ENCODE measurements around the gene SAFB.
"Not testable (repeated sequence)": the region's sequence is repeated elsewhere in the genome, so short reads cannot be mapped to it uniquely, and the experiment has no call there.

The SAFB gene

DNA sequence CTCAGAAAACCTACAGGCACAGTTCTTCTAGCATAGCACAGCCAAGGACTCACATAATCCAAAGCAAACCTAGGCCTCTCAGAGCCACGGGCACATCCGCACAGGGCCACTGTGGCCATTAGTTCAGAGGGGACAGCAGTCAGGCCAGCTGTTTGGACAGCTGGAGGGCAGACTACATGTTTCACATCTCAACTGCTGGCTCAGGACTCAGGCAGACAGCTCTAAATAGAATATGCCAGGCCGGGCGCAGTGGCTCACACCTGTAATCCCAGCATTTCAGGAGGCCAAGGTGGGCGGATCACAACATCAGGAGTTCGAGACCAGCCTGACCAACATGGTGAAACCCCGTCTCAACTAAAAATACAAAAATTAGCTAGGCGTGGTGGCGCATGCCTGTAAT is 27.1 kb upstream of the SAFB start:
- no peak for DNase-seq

DNA sequence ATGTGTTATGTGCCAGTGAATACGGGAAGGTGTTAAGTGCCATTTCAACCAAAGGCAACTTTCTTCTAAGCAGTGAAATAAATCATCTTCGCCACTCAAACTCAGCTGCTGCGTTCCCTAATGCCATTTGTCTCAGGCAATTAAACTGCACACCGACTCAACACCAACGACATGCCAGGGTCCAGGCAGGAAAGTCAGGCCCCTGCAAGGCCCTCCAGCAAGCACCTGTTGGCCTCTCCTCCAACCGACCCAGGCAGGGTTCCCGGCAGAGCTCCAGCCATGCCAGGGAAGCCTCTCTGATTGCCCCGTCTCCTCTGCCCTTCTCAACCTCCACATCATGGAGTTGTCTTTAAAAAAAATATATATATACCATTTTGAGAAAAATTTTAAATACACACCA is 22.1 kb upstream of the SAFB start:
- no peak for DNase-seq

DNA sequence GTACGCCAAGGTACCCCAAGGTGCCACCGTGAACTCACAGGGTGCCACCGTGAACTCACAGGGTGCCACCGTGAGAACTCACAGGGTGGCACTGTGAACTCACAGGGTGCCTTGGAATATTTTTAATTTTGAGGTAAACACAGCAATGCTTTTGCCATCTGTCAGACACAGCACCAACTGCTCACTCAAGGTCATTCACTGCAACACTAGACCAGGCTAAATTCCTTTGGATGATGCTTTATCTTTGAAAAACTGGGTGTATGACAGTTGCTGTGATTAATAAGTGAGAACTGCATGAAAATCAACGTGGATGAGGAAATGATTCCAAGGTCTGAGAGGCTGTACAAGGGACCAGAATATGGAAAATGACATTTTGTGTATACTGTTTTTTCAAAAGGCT is 19.3 kb upstream of the SAFB start:
- DNase-seq, result no peak

DNA sequence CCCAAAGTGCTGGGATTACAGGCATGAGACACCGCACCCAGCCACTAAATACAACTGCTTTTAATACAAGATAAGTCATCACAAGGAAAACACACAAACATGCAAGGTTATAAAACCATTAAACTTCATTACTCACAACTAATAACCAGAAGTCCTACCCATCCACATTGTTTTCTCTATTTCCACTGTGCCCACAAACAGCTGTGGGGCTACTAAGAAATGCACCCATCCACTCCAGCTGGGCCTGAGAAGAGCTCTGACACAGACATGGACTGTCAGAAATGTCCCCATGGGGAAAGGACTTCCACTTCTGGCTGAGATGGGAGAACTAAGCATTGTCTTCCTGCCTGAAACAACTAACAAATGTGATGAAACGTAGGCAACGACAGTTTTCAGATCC is 17.5 kb upstream of the SAFB start:
- no peak for DNase-seq

DNA sequence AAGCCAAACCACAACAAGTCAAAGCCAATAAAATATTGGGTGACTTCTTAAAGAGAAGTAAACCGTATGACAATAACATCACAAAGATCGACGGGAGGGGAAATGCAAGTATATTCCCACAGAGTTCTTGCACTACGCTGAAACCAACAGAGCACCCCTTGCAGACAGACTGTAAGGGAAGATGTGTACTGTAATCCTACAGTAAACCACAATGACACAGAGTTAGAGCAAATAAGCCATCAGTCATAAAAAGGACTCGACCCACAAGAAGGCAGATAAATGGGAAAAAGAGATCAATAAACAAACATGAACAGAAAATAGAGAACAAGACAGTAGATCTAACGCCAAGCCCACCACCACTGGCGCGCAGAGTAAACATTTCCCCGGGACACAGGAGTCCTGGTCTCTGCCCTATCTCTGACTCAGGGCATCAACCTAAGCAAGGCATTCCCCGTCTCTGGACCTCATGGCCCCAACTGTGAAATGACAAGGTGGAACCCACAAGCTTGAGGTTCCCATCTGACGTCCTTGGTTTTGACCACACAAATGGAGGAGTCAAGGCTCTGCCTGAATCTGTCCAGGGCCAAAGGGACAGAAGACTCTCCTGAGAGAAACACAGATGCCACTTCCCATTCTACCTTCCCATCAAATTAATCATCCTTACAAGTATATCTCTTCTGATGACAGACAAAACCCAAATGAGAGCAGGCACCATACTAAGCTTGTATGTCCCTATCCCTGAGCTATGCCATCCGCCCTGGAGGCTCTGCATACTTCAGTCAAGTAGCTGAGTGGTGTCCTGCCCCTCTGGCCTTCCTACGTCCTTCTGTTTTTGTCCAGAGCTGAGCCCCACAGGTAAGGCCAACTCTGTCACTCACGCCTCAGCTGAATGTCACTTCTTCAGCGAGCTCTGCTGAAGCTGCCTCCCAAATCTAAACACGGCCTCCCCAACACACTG is 15.3 kb upstream of the SAFB start:
- no peak for DNase-seq

DNA sequence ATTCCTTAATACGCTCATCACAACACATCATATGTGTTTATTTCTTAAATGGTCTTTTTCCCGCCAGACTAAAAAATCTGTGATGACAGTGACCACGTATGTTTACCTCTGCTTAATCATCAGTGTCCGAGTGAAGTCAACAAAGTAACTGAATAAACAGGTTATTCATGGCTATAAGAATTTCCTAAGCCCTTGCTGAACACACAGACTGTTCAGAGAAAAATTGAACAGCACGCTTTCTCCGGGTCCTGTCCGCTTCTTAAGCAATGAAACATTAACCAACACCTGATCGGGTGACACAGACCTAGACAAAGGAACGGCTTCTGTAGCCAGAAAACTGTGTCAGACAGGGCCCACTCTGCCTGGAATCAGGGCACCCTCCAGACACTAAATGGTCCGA is 14.6 kb upstream of the SAFB start:
- no peak for DNase-seq

DNA sequence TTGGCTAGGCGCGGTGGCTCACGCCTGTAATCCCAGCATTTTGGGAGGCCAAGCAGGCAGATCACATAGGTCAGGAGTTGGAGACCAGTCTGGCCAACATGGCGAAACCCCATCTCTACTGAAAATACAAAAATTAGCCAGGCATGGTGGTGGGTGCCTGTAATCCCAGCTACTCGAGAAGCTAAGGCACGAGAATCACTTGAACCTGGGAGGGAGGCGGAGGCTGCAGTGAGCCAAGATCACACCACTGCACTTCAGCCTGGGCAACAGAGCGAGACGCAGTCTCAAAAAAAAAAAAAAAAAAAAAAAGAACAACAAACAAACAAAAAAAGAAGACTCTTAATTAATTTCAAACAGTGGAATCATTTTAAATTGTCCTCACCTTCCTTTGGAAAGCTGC is 14.1 kb upstream of the SAFB start:
- DNase-seq, result not testable (repeated sequence)

DNA sequence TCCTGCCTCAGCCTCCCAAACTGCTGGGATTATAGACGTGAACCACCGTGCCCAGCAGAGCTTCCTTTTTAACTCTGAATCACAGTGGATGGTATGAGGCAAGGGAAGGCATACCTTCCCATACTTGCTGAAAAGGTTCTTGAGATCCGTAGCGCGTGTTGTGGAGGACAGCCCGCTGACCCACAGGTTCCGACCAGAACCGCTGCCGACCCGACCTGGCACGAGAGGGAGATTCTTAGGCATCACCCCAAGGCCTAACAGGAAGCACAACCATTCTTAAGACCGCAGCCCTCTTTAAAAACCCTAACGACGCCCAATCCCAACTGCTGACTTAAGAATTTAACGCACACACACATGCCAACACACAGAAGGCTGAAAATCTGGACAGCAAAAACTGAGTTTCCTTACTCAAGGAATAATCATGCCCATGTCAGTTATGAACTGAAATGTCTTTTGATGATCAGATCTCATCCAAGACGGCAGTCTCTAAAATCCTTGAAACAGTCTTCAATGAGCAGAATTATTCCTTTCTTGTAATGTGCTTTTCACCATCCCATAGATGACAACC is 12.9 kb upstream of the SAFB start:
- DNase-seq, result no peak

DNA sequence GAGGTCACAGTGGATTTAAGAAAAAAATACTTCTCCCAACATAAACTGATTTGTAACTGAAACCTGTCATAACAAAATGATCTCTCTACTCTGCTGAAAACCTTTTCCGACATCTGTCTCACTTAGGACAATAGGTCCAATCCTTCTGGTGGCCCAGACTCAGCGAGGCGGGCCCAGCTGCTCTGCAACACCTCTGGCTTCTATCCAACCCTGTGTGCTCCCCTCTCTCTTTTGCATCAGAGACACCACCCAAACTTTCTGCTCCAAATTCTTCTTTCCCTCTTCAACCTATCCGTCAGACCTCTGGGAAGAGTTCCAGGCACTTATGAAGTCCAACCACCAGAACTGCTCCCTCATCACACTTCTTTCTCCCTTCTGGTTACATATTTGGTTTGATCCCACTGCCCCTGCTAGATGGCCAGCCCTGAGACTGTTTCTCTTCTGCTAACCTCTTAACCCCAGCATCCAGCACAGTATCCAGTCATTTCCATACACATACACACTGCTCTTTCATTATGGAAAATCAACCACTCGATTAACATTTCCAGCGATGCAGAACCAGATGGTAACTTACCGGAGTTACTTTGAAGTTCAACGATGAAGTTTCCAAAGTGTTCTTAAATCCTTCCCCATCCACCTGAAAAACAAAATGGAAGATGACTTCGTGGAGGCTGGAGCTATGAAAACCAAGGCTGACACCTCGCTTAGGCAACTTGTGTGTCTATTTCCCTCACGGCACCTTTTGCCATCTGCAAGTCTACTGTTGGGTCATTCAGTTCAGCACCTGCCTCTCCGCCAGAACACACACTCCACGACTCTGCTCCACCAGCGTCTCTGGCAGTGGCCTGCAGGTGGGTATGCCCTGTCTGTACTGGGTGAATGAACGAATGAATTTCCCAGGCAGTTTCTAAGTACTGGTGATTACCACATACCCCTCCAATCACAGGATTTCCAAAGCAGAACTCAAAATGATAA is 9.7 kb upstream of the SAFB start:
- no peak for DNase-seq

DNA sequence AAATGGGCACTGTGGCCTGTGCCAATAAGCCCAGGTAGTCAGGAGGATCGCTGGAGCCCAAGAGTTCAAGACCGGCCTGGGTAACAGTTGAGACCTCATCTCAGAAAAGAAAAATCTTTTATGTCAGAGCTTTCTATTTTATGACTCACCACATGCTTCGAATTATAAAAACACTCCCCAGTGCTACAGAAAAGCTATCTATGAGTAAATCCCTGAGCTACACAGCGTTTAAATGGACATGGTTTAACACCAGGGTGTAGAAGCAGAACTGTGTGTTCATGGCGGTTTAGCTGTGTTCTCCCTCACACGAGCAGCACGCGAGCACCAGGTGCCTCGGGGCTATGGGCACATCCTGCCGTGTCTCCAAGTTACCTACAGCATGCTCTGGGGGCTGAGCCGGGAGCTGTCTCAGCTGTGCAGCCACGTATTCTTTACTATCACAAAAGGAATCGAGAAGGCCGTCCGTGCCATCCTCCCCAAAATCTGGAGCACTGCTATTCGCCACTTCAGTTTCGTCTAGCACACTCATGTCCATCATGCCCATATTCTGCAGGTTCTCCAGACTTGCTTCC is 7.0 kb upstream of the SAFB start:
- no peak for DNase-seq

DNA sequence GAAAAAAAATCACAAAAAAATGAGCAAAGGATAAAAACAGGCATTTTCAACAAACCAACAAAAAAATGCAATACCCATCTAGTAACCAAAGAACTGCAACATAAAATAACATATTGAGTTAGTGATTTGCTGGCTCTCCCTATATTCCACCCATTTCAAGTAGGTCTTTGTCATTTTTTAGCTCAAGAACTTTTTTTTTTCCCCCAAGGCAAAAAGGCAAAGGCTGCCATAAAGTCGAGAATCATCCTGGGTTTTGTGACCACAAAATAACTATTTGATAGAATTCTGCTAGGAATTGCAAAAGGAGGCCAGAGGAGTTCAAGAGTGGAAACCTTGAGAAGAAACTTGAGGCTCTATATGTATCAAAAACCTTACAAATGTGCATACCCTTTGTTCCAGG is 5.8 kb upstream of the SAFB start:
- DNase-seq, result no peak

DNA sequence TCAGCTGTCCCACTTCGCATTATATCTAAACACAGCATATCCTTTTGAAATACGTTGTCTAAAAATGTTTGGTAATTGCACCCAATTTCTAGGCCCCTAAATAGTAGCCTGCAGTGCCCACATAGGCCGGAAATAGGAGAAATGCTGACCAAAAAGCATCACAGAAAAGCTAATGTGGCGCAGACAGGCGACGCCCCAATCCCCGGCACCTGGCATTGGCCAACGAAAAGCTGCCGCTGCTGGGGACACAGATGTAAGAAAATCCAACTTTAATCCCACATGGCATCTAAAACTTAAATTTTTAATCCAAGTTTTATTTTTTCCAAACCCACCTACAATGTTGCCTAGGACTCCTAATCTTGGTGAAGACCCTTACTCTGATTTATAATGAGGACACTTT is 4.3 kb upstream of the SAFB start:
- no peak for DNase-seq

DNA sequence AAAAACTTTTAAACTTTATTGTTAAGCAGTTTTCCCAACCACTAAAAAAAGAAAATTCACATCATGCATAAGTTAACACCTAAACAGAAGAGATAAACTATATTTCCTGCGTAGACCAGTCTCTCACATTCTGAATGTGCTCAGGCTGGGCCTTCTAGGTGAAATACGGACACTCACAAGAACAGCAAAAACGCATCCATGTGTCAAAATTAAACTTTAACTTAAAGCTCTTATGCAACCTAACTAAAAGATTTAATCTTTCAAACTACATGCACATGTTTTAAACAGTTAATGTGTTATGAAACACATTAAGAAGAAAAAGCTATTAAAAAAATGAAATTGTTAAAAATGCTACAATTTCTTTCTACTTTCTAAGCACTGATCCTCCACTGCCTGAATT is 2.9 kb upstream of the SAFB start:
- no peak for DNase-seq

DNA sequence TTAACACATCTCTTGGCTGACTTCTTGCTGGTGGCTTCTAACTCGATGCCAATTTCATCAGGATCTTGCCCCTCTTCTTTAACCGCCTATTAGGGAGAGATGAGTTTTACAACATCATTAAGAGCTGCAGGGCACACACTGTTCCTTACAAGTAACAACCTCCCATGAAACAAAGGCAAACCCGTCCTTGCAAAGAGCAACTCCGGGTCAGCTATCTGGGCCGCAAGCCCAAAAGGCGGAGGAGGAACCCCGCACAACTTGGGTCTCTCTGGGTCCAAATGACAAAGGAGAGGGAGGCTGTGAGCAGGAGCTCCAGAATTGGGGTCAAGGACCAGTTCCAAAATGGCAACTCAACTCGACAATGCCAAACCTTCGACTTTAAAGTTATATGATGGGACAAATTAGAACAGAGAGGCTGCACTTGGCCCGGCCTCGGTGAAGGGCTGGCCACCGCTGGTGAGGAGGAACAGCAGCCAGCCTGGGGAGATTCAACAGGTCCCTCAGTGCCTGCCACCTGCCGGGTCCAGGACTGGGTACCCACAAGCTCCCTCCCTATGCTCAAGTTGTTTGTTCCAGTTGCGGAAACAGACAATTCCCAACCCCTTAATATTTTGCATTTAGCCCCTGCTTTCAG is 1.5 kb upstream of the SAFB start:
- DNase-seq, result no peak

DNA sequence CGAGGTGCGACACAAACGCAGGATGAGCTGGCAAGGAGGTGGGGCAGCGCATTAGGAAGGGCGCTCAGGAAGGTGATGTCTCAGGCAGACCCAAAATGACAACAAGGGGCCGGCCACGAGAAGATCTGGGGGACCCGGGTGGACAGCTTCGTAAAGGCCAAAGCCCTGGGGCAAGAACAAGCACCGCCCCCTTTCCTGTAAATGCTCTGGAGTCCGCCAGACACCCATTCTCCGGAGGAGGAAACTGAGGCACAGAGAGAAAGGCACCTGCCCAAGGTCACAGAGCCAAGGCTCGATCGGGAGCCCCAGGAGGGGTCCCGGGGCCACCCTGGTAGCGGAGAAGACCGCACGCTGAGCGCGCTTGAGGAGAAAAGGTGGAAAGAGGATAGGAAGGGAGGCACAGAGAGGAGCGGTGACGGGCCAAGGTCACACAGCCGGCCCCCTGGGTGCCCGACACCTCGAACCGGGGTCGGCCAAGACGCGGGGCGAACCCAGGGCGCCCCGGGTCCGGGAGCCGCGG is 878 bp upstream of the SAFB start:
- DNase-seq, result peak; percentile 29

DNA sequence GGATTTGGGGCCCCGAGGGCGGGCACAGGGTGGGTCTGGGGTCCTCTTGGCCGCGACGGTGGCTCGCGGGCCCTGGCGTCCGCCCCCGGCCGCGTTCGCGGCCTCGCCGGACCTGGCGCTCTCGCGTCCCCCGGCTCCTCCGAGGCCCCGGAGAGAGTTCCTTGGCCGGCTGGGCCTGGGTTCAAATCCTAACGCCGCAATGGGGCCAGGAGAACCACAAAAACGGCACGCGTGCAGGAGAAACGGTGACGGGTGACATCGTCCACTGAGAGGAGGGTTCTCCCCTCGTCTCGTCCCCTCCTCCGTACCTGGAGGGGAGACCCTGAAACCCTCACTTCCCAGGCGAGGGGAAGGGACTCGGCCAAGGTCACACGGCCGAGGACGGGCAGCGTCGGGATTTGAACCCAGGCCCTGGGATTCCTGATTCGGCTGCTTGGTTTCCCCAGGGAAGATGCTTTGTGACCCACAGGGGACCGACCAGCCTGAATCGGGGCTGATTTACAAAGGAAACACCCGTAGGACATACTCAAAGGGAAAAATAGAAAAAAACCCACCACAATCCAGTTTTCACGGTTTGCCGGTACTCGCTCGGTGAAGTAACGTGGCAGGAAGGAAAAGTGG is 624 bp downstream of the SAFB start:
- peak; percentile 28 for DNase-seq

DNA sequence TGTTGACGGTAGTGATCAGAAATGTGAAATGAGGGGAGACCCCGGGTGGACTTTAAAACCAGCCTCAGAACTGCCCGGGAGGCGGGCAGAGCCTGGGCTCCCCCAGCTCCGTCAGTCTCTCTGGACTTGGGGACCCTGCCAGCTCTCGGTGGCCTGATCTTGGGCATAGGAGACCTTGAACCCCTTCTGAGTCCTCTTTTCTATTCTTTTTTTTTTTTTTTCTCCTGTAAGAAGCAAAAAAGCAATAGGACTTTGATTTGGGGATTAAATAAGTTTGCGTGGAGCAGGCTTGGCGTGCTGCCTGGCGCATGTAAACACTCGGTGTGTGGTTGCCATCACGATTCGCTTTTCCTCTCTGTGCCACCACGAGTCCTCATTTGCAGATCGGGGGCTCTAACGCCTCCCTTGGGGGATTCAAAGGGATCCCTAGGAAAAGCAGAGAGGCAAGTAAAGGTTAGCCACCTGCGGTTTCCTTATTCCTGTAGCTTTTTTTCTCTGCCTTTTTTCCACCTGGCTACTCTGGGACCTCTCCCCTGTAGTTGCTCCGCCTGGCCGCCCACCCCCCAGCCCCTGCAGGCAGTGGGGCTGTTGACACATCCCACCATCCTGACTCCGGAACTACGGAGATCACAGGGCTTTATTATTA is 1.3 kb downstream of the SAFB start:
- peak; percentile 34 for DNase-seq

DNA sequence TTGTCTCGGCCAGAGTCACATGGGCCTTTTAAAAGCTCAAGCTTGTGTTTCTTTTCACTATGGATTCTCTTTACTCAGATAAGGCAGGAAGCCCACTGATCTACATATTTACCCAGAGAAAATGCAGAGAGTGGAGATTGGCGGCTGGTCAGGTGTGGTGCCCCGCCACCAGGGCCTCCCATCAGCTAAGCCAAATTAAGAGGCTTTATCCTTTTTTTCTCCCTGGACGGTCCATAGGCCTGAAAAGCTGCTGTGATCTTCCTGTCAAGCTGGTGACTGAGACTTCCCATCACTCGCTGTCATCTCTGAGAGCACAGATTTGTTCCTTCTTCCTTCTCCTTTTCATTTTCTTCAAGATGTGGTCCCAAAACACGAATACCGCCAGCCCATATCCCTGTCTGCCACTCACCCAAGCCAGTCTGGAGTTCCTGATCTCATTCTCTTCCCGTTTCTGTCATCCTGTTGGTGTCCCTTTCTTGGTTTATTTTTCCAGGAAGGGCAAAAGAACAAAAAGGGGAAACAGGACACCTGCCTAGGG is 1.9 kb downstream of the SAFB start:
- no peak for DNase-seq

DNA sequence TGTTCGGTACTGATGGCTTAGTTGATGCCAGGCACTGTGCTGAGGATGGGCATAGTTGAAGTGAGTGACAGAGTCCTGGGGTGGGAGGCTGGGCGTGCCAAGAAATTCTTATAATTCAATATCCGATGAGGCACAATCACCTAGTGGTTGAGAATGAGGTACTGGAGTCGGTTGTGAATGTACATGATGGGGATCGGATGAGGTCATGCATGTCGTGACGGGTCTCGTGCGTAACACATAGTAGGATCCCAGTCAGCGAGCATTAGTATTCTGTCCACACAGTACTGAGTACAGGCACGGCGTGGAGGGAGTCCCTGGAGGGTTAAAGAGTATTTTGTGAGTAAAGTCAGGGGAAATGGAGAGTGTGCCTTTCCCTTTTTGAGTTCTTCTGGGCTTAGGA is 2.8 kb downstream of the SAFB start:
- no peak for DNase-seq

DNA sequence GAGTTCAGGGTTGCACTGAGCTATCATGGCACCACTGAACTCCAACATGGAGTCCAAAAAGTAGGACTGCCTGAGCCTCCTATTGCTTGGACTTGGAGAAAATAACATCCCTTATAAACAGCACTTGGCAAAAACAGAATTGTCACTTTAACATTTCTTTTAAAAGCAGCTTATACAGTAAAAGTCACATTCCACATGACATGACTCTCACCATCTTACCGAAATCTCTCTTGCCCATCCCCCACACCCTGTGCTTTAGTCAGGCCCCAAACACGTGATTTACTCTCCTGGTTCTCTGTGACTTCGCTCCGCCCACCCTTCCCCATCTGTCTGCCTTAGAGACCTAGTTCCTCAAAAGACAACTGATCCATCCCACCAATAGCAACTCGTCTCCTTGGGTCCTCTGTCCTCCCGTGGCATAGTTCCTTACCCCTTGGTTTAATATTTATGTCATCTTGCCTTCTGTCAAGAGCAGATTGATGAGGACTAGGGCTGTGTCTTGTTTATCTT is 4.6 kb downstream of the SAFB start:
- peak; percentile 40 for DNase-seq

DNA sequence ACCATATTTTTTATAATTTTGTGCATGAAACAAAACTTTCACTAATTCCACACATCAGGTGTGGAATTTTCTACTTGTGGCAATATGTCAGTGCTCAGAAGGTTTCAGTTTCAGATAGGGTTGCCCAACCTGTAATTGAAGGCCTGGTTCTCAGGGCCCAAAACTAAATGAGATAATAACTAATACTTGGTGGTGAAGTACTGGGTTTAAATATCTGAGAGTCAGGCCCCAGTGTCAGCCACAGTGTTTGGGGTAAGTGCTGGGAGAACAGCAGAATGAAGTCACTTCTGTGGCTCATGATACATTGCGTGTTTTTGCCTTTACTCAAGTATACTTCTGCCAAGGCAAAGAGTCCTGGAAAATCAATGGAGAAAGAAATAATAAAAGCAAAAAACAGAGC is 5.6 kb downstream of the SAFB start:
- no peak for DNase-seq
